Endothelial cell (in vitro differentiated cells): ENCODE measurements around the gene NR1H4. TPM values are rescaled to one million over a fixed set of nuclear protein-coding genes. Genes with fewer than 3 reads are reported as not detected.

ENCODE experiments used
- DNase-seq: peaks from one replicate; pipeline ENCODE4 v3.0.0; 2021; ENCODE audit warnings: low spot score
- H3K27ac Mint-ChIP-seq: one replicate; pipeline ENCODE4 v1.8.0; 2021; ENCODE audit warnings: mixed read lengths, inconsistent platforms; ENCODE audit not compliant: unreplicated experiment
- H3K27me3 Mint-ChIP-seq: one replicate; pipeline ENCODE4 v1.8.0; 2021; ENCODE audit warnings: mild to moderate bottlenecking, moderate library complexity, mixed read lengths, inconsistent platforms; ENCODE audit not compliant: unreplicated experiment
- H3K36me3 Mint-ChIP-seq: one replicate; pipeline ENCODE4 v1.8.0; 2021; ENCODE audit warnings: mild to moderate bottlenecking, low read depth, mixed read lengths, inconsistent platforms; ENCODE audit not compliant: unreplicated experiment
- H3K4me1 Mint-ChIP-seq: one replicate; pipeline ENCODE4 v1.8.0; 2021; ENCODE audit warnings: mild to moderate bottlenecking, mixed read lengths, inconsistent platforms; ENCODE audit not compliant: unreplicated experiment
- H3K4me3 Mint-ChIP-seq: one replicate; pipeline ENCODE4 v1.8.0; 2021; ENCODE audit warnings: mild to moderate bottlenecking, mixed read lengths, inconsistent platforms; ENCODE audit not compliant: unreplicated experiment
- H3K9me3 Mint-ChIP-seq: one replicate; pipeline ENCODE4 v1.8.0; 2021; ENCODE audit warnings: mixed read lengths, inconsistent platforms; ENCODE audit not compliant: unreplicated experiment
- CTCF ChIP-seq: fragments of 200-600 bp; sonication (generic); IDR thresholded peaks from one replicate; pipeline ENCODE4 v1.5.0; 2021; ENCODE audit warnings: antibody characterized with exemption; ENCODE audit not compliant: unreplicated experiment
- total RNA-seq: library from RNA; stranded (reverse); fragmentation: NEBNext Ultra II Directional; extraction: Animal tissue kit (Norgen Biotek cat#: 25700); gene quantifications from one replicate; pipeline ENCODE4 v1.2.1, GENCODE V29; 2021; ENCODE audit not compliant: unreplicated experiment

The NR1H4 gene
- total RNA-seq, 1 donor from 2014 or later, result not detected

GRCh38 chr12:100453951-100454350 is 19.7 kb upstream of the NR1H4 start:
- H3K27ac Mint-ChIP-seq, result no peak overlapping the region
- H3K36me3 Mint-ChIP-seq, result no peaks in the 10 kb centered on the region
- no peak for TF ChIP-seq CTCF
- no peaks in the 10 kb centered on the region for H3K9me3 Mint-ChIP-seq
- no peak overlapping the region for H3K4me3 Mint-ChIP-seq
- H3K4me1 Mint-ChIP-seq, result no peaks in the 10 kb centered on the region
- no peaks in the 10 kb centered on the region for H3K27me3 Mint-ChIP-seq
- no peak for DNase-seq

- Mint-ChIP-seq H3K27ac (no peak overlapping the region), H3K9me3 (no peaks in the 10 kb centered on the region), H3K36me3 (no peaks in the 10 kb centered on the region), H3K4me1 (no peaks in the 10 kb centered on the region), H3K27me3 (no peaks in the 10 kb centered on the region), H3K4me3 (no peak overlapping the region)
- no peak for DNase-seq
- TF ChIP-seq CTCF, result no peak
Measured at GRCh38 chr12:100455896-100456295, 17.8 kb upstream of the NR1H4 start.

DNA sequence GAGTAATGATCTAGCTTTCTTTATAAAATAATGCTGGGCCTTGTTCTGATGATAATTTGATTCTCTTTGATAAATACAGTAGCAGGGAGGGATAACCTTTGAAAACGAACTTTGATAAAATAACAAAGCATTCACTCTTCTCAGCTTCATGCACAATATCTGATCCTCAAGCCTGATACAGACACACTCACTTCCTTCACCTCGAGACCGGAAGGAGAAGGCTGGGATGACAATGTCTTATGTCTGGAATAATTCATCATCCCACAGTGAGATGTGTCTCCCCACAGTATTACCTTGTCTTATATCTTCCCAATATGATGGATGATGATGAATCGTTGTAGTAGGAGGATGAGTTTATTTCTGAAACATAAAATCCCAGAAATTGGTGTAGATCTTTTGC is 15.5 kb upstream of the NR1H4 start:
- no peaks in the 10 kb centered on the region for H3K4me1 Mint-ChIP-seq
- no peak overlapping the region for H3K4me3 Mint-ChIP-seq
- H3K27ac Mint-ChIP-seq, result no peak overlapping the region
- no peaks in the 10 kb centered on the region for H3K9me3 Mint-ChIP-seq
- no peaks in the 10 kb centered on the region for H3K36me3 Mint-ChIP-seq
- DNase-seq, result no peak
- H3K27me3 Mint-ChIP-seq, result no peaks in the 10 kb centered on the region
- TF ChIP-seq CTCF, result no peak

DNA sequence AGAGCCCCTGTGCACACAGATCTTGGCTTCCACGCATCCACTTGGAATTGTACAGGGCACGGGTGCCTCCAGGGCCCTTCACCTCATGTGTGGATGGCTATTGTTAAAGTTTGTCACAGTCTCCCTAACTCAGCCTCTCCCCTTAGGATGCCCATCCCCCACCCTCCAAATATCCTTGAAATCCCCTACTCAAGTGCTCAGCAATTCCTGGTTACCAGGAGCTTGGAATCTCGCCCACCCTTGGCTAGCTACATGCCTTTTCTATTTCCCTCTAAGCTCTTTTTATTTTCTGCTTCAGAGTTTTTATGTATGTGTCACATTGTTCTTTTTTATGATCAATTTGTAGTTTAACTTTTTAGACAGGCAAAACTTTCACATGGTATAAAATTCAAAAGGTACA is 13.0 kb upstream of the NR1H4 start:
- H3K27ac Mint-ChIP-seq, result no peak overlapping the region

More for the DNA sequence above, 13.0 kb upstream of the NR1H4 start:
- TF ChIP-seq CTCF, result no peak
- DNase-seq, result no peak
- H3K27me3 Mint-ChIP-seq, result no peaks in the 10 kb centered on the region
- H3K9me3 Mint-ChIP-seq, result no peaks in the 10 kb centered on the region
- H3K4me3 Mint-ChIP-seq, result no peak overlapping the region
- H3K4me1 Mint-ChIP-seq, result no peaks in the 10 kb centered on the region
- H3K36me3 Mint-ChIP-seq, result no peaks in the 10 kb centered on the region
